ENCODE measurements around the gene PTX4. TPM values are rescaled to one million over a fixed set of nuclear protein-coding genes. Genes with fewer than 3 reads are reported as not detected.

PTX4 gene
- polyA plus RNA-seq, 1 of the 3 experiments (the other 2 are of a cell fraction) = not detected

- no peak for TF ChIP-seq PBX3 (IDR thresholded peaks at IDR 0.05)
- TF ChIP-seq POLR2AphosphoS5 (IDR thresholded peaks at IDR 0.05; ENCODE audit: low read depth, low read length) = no peak
- TF ChIP-seq MEF2A (IDR thresholded peaks at IDR 0.05; ENCODE audit: borderline replicate concordance, low read depth) = no peak
- no peak for TF ChIP-seq RXRA (IDR thresholded peaks at IDR 0.05; ENCODE audit: borderline replicate concordance, low read depth)
- no peak for TF ChIP-seq RAD21 (IDR thresholded peaks at IDR 0.05; ENCODE audit: low read length)
- TF ChIP-seq FOSL2 (IDR thresholded peaks at IDR 0.05; ENCODE audit: borderline replicate concordance, low read depth) = no peak
- TF ChIP-seq RCOR1 (IDR thresholded peaks at IDR 0.05; ENCODE audit: low read length) = no peak
- TF ChIP-seq CHD2 (IDR thresholded peaks at IDR 0.05; ENCODE audit: low read length, partially characterized antibody) = no peak
- no peak for TF ChIP-seq TEAD4 (IDR thresholded peaks at IDR 0.05; ENCODE audit: borderline replicate concordance, insufficient read depth)
- TF ChIP-seq FOXM1 (IDR thresholded peaks at IDR 0.05; ENCODE audit: low read depth) = no peak
- TF ChIP-seq SMC3 (IDR thresholded peaks at IDR 0.05; ENCODE audit: low read depth, low read length) = no peak
- TF ChIP-seq TAF1 (IDR thresholded peaks at IDR 0.05; ENCODE audit: borderline replicate concordance, low read depth, low read length) = no peak
- TF ChIP-seq GABPA (IDR thresholded peaks at IDR 0.05; ENCODE audit: low read depth) = no peak
- no peak for TF ChIP-seq REST (IDR thresholded peaks at IDR 0.05; ENCODE audit: low read depth, low read length)
- Histone ChIP-seq H3K36me3 (replicated peaks in 1 of 2; ENCODE audit: control insufficient read depth in 1 of 2, insufficient read depth in 2 of 2, low read length in 1 of 2) (peaks cover 0 to 43% of the 10 kb centered on the region in 2 experiments), H3K27ac (ENCODE audit: low read depth in 2 of 2, low read length in 1 of 2) (no peak overlapping the region), H3K4me3 (ENCODE audit: low read depth in 2 of 2, low read length in 1 of 2) (no peak overlapping the region), H3K9me2 (no peaks in the 10 kb centered on the region), H3K4me1 (ENCODE audit: control insufficient read depth in 1 of 2, insufficient read depth in 2 of 2, low read depth in 1 of 2, low read length in 1 of 2) (no peaks in the 10 kb centered on the region), H3K9me3 (no peaks in the 10 kb centered on the region), H2AFZ (ENCODE audit: low read depth) (no peak overlapping the region), H4K20me1 (ENCODE audit: insufficient read depth) (no peaks in the 10 kb centered on the region), H3K4me2 (no peak overlapping the region), H3K9ac (no peak overlapping the region), H3F3A (replicated peaks; ENCODE audit: insufficient read depth) (no peaks in the 10 kb centered on the region), H3K79me2 (ENCODE audit: insufficient read depth) (no peaks in the 10 kb centered on the region), H3K27me3 (ENCODE audit: insufficient read depth) (no peaks in the 10 kb centered on the region)
- CTCF ChIA-PET = no interaction called here
- POLR2A ChIA-PET = no interaction called here
- WGBS (ENCODE audit: low lambda C conversion rate) = 96% methylated on average over 18 of the region's 41 CpGs
- DNase-seq = no peak
These were observed 33.3 kb downstream of the PTX4 start for GRCh38 chr16:1455190-1456171.
